Endothelial cell of umbilical vein (primary cell): Measurements from ENCODE around the gene MYO7B.

ENCODE experiments used
- CTCF ChIP-seq, 2 donors: IDR thresholded peaks; 1 replicate in 1 of 2; 2 replicates in 1 of 2; pipeline ENCODE4 v1.5.1; 2011; ENCODE audit warnings: low read length in 2 of 2, mild to moderate bottlenecking in 2 of 2, moderate library complexity in 2 of 2, control low read depth in 1 of 2, inconsistent platforms in 1 of 2, low read depth in 1 of 2; ENCODE audit not compliant: insufficient read depth in 1 of 2; ENCODE audit errors: extremely low read depth in 1 of 2
- EZH2 ChIP-seq: IDR thresholded peaks from 2 replicates; pipeline ENCODE4 v1.6.1; 2012; ENCODE audit warnings: borderline replicate concordance, low read depth, mild to moderate bottlenecking, moderate library complexity, low read length, inconsistent platforms; ENCODE audit not compliant: severe bottlenecking
- JUN ChIP-seq: IDR thresholded peaks from 2 replicates; pipeline ENCODE4 v1.6.1; 2011; ENCODE audit warnings: borderline replicate concordance, low read depth; ENCODE audit not compliant: insufficient read length, insufficient read depth
- MYC ChIP-seq: IDR thresholded peaks from one replicate; pipeline ENCODE4 v1.6.1; 2011; ENCODE audit warnings: mild to moderate bottlenecking, low read depth, low read length
- POLR2A ChIP-seq: IDR thresholded peaks from 2 replicates; pipeline ENCODE4 v1.6.1; 2012; ENCODE audit warnings: low read depth, mild to moderate bottlenecking, control low read depth, low read length
- POLR2AphosphoS5 ChIP-seq: IDR thresholded peaks from 2 replicates; pipeline ENCODE4 v1.6.1; 2012; ENCODE audit warnings: low read depth, mild to moderate bottlenecking, control low read depth, low read length, moderate library complexity; ENCODE audit not compliant: insufficient read depth

GRCh38 chr2:127630096-127630863 lies 94.8 kb downstream of the MYO7B start:
- no peak for TF ChIP-seq CTCF (IDR thresholded peaks at IDR 0.05; ENCODE audit: extremely low read depth in 1 of 2, insufficient read depth in 1 of 2, low read depth in 1 of 2, low read length in 2 of 2)
- TF ChIP-seq EZH2 = no peak
- TF ChIP-seq MYC = no peak
- no peak for TF ChIP-seq POLR2AphosphoS5
- no peak for TF ChIP-seq JUN
- no peak for TF ChIP-seq POLR2A
